Fibroblast of the conjunctiva (primary cell): ENCODE data around the gene USP34.
A peak's percentile ranks its signal among the peaks of the same experiment; 100 is the strongest.
"Not testable (repeated sequence)": the region's sequence is repeated elsewhere in the genome, so short reads cannot be mapped to it uniquely, and the experiment has no call there.

Experiments
- DNase-seq: peaks from one replicate; pipeline ENCODE4 v3.0.0-alpha.2; 2010; ENCODE audit warnings: low read depth

Gene USP34

GRCh38 chr2:61247204-61247812 lies 223.6 kb downstream of the USP34 start:
- DNase-seq: peak; percentile 80

DNA sequence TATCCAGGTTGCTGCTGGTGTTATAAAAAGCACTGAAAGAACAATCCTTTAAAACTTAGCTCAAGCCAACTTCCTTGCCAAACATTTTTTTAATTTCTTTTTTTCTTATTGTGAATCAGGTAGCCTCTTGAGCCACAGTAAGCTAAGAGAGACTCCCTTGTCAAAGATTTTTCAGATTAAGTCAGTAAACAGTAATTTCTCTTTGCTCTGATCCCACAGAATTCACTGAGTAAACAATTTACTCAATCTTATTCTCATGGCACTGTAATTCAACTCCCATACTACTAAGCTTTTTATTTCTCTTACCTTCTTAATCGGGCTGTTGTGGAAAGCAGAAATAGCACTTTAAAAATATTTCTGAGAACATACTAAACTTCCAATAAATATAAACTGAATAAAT lies 226.2 kb downstream of the USP34 start:
- DNase-seq: no peak

GRCh38 chr2:61241266-61241665 lies 229.6 kb downstream of the USP34 start:
- no peak for DNase-seq

GRCh38 chr2:61238219-61239012 lies 232.5 kb downstream of the USP34 start:
- DNase-seq: no peak

GRCh38 chr2:61235716-61236115 lies 235.2 kb downstream of the USP34 start:
- no peak for DNase-seq

DNA sequence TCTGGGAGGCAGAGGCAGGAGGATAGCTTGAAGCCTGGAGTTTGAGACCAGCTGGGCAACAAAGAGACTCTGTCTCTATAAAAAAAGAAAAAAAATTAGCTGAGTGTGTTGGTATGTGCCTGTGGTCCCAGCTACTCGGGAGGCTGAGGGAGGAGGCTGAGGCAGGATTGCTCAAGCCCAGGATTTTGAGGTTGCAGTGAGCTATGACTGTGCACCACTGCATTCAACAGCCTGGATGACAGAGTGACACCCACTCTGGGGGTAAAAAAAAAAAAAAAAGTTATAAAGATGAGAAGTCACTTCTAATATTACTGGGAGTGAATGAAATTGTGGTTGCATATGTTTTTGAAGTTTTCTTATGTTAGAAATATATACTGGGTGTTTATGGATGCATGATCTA lies 237.3 kb downstream of the USP34 start:
- no peak for DNase-seq

DNA sequence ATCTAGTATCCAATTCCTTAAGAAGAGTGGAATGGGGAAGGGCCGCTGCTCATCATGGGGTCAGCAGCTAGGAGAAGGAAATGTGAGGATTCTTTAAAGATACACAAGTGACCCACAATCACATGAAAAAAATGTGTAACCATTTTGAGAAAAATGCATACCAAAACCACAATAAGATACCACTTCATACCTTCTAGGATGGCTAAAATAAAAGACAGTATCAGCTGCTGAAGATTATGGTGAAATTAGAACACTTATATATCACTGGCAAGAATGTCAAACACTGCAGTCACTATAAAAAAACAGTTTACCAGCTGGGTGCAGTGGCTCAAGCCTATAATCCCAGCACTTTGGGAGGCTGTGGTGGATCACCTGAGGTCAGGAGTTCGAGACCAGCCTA lies 241.0 kb downstream of the USP34 start:
- DNase-seq: no peak

GRCh38 chr2:61222567-61222966 lies 248.3 kb downstream of the USP34 start:
- DNase-seq: no peak

DNA sequence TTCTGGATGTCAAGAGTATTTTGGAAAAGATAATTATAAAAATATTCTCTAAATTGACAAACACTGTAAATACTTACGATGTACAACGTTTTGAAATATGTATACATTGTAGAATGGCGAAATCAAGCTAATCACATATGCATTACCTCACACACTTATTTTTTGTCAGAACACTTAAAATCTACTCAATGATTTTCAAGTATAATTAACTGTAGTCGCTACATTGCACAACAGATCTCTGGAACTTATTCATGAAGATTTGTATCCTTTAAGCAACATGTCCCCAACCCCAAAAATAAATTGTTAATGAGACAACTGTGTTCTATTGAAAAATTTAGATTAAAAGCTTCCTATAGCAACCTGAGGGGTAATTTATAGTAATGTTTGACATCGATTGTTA lies 249.1 kb downstream of the USP34 start:
- no peak for DNase-seq

DNA sequence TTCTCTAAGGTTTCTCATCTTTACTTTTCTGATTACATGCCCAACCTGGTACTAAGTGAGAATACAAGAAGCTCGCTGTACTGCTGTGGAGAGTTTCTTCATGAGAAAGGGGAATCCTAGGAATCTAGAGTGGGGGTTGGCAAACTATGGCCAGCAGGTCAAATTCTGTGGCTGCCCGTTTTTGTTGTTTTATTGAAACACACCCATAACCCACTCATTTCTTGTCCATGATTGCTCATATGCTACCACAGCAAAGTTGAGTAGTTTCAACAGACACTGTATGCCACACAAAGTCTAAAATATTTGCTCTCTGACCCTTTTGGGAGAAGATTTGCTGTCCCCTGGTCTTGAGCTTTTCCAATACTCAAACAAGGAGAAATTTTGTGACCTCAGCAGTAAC lies 250.1 kb downstream of the USP34 start:
- DNase-seq: no peak

GRCh38 chr2:61218817-61219170 lies 252.1 kb downstream of the USP34 start:
- DNase-seq: no peak

- no peak for DNase-seq
Measured at GRCh38 chr2:61218076-61218816, 252.6 kb downstream of the USP34 start.

GRCh38 chr2:61214171-61214570 lies 256.7 kb downstream of the USP34 start:
- DNase-seq: no peak

DNA sequence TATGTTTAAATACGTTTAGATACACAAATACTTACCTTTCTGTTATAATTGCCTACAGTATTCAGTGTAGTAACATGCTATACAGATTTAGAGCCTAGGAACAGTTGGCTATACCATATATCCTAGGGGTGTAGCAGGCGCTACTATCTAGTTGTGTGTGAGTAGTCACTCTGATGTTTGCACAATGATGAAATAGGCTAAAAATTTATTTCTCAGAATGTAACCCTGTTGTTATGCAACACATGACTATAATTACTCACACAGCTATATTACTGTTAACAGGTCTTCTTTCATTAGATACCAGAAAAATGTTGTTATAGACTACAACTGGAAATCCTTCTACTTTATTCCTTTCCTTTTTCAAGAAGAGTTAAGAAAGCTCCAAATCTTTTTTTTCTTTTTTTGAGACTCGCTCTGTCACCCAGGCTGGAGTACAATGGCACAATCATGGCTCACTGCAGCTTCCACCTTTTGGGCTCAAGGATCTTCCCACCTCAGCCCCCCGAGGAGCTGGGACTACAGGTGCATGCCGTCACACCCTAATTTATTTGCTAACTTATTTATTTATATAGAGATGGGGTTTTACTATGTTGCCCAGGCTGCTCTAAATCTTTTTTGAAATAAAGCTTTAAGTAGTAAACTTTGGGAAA lies 260.4 kb downstream of the USP34 start:
- peak; percentile 64 for DNase-seq

- no peak for DNase-seq
Measured at GRCh38 chr2:61205132-61205531, 265.8 kb downstream of the USP34 start.

DNA sequence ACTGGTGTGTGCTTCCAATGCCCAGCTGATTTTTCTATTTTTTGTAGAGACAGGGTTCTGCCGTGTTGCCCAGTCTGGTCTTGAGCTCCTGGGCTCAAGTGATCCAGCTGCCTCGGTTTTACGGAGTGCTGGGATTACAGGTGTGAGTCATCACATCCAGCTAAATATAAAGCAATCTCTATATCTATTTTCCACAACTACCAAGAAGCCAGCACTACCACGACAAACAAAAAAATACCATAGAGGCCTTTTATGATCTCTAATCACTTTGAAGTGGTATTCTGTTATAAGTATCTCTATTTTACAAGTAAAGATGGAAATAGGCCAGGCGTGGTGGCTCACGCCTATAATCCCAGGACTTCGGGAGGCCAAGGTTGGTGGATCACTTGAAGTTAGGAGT lies 274.2 kb downstream of the USP34 start:
- DNase-seq: no peak

DNA sequence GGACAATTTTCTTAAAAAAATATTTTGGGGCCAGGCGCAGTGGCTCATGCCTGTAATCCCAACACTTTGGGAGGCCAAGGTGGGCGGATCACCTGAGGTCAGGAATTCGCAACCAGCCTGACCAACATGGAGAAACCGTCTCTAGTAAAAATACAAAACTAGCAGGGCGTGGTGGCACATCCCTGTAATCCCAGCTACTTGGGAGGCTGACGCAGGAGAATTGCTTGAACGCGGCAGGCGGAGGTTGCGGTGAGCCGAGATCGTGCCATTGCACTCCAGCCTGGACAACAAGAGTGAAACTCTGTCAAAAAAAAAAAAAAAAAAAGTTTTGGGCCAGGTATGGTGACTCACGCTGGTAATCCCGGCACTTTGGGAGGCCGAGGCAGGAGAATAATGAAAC lies 276.2 kb downstream of the USP34 start:
- not testable (repeated sequence) for DNase-seq

DNA sequence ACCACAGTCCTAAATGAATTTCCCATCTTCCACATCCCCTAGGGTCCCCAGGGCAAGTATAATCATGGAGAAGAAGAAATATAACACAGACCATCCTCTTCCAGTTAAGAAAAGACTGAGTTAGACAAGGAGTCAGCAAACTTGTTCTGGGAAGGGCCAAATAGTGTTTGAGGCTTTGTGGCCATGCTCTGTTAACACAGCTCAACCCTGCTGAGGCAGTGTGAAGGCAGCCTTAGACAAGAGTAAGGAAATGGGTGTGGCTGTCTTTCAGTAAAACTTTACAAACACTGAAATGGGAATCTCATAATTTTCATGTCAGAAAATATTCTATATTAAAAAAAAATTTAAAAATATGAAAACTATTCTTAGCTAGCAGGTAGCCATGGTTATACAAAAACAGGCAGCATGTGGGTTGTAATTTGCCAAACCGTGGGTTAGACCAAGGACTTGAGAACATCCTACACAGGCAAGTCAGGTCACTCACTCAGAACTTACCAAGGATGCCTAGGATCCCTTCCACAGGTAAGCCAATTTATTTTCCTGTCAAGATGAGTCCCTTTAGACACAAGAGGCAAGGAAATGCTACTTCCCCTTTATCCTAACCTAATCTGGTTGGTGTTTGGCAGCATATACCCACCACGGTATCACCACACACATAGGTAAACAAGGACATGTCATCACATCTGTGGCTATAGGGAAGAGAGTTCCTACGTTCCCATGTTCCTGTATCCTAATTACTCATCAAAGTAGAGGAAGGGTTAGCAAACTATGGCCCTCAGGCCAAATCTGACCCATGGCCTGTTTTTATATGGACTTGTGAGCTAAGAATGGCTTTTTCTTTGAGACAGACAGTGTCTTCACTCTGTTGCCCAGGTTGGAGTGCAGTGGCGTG lies 277.0 kb downstream of the USP34 start:
- DNase-seq: no peak

- no peak for DNase-seq
Measured at GRCh38 chr2:61187085-61187484, 283.8 kb downstream of the USP34 start.

DNA sequence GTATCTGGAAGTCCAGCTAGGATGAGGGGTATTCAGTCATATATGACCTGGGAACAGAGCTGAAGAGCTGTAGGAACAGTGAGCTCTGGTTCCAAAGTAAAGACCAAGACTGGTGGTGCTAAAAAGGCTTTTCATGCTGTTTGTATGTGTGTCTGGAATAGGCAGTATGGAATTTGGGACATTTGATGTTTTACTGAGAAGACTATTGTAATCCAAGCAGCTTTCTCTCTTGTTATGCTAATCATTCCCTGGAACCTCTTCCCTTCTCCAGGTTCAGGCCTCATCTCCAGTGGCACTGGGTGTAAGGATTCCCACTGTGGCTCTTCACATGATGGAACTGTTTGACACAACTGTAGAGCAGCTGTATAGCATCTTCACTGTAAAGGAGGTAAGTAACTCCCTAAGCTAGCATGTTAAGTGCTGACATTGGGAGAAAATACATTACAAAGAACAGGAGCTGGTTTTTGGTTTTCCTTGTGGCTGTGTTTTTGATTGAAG lies 285.6 kb downstream of the USP34 start:
- DNase-seq: no peak

- no peak for DNase-seq
Measured at GRCh38 chr2:61184263-61184662, 286.6 kb downstream of the USP34 start.

DNA sequence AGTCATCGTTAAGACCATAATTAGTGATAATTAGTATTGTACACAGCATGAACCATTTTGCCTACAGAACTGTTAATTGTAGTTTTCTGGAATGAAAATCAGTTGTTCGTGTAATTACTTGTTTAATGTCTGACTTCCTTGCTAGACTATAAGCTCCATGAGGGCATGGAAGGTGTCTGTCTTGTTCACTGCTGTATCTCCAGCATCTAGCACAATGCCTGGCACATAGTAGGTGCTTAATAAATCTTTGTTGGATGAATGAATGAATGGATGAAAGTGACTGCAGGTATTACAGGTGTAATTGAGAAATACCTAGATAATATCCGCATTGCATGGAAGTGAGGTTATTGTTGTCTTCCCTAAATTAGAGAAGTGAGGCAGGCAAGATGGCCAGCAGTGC lies 287.1 kb downstream of the USP34 start:
- no peak for DNase-seq
